Dedifferentiated amniotic fluid mesenchymal stem cell (primary cell): ENCODE measurements around the gene TSPAN4.
A peak's percentile ranks its signal among the peaks of the same experiment; 100 is the strongest.

Experiments used
- DNase-seq: peaks from one replicate; pipeline ENCODE4 v3.0.0-alpha.2; 2016; ENCODE audit errors: extremely low spot score

TSPAN4 gene

DNA sequence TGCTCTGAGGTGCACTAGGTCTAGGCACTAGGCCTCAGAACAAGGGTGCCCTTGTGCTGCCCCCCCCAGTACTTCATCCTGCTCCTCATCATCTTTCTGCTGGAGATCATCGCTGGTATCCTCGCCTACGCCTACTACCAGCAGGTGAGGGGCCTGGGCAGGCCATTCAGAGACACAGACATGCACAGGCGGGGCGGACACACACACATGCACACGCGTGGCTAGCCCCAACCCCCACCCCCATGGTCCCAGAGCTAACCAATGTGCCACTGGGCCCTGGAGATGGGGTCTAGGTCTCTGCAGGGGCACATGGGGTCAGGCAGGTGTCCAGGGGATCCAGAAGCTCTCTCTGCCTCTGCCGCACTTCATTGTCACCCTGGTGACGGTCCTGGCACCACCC, 6.0 kb upstream of the TSPAN4 start:
- DNase-seq = no peak

DNA sequence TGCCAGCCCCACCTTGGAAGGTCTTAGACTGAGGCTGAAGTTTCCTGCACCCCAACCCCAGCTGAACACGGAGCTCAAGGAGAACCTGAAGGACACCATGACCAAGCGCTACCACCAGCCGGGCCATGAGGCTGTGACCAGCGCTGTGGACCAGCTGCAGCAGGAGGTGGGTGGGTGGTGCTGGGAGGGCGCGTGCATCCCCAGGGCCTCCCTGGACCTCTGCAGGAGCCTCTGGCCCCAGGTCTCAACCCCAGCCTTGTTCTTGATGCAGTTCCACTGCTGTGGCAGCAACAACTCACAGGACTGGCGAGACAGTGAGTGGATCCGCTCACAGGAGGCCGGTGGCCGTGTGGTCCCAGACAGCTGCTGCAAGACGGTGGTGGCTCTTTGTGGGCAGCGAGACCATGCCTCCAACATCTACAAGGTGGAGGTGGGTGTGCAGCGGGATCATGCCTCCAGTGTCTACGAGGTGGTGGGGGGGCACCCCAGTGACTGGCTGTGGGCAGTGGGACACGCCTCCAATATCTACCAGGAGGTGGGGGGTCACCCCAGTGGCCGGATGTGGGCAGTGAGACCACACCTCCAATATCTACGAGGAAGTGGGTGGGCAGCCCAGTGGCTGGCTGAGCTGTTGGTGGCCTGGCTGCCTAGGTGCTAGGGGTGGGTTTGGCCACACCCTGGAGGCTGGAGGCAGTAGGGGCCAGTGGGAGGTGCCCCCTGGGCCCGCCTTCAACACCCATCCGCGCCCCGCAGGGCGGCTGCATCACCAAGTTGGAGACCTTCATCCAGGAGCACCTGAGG, 5.3 kb upstream of the TSPAN4 start:
- no peak for DNase-seq

DNA sequence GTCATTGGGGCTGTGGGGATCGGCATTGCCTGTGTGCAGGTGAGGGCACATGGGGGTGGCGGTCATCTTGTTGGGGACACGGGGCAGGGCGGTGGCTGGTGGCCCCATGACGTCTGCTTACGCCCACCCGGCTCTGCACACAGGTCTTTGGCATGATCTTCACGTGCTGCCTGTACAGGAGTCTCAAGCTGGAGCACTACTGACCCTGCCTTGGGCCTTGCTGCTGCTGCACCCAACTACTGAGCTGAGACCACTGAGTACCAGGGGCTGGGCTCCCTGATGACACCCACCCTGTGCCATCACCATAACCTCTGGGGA, 4.7 kb upstream of the TSPAN4 start:
- no peak for DNase-seq

DNA sequence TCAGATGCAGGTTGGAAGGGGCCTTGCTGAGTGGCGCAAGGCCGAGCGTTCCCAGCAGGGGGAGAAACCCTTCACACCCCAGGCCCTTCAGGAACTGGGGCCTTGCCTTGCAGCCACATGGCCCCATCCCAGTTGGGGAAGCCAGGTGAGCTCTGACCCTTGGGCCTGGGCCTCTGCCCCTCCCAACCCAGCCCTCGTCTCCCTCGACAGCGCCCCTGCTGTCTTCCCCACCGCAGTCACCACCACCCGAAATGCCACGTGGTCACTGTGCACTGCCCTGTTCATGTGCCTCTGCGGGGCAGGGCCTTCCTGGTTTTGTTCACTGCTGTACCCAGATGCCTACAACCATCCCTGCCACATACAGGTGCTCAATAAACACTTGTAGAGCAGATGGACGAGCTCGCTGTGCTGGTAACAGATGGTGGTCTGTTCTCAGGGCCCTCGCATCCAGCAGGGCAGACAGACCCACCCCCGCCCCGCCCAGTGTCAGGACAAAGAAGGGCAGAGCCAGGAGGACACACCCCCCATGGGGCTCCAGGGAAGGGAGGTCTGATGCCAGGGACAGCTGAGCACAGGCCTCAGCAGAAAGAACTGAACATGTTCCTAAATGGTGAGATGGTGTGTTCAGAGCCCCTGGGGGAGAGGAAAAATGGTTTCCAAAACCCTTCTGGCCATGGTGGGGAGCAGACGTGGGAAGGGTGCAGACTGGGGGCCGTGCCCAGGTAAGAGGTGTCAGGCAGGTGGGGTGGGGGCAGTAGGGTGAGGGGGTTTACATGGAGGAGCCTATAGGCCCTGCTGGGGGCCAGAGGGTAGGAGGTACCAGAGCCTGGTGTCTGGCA, 4.0 kb upstream of the TSPAN4 start:
- no peak for DNase-seq

DNA sequence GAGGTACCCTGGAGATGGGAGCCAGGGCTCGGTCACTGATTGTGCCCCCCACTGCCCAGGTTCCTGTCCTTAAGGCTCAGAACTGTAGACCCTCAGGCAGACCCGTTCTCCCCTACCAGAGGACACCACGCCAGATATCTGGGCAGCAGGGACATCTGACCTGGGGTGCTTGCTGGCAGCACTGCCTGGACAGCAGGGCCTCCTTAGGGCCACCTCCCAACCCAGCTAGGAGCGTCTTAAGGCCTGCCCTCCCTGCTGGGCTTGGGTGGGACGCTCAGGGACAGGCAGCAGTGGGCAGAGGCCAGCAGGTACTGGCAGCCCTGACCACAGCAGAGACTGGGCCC, 3.4 kb upstream of the TSPAN4 start:
- DNase-seq = no peak

DNA sequence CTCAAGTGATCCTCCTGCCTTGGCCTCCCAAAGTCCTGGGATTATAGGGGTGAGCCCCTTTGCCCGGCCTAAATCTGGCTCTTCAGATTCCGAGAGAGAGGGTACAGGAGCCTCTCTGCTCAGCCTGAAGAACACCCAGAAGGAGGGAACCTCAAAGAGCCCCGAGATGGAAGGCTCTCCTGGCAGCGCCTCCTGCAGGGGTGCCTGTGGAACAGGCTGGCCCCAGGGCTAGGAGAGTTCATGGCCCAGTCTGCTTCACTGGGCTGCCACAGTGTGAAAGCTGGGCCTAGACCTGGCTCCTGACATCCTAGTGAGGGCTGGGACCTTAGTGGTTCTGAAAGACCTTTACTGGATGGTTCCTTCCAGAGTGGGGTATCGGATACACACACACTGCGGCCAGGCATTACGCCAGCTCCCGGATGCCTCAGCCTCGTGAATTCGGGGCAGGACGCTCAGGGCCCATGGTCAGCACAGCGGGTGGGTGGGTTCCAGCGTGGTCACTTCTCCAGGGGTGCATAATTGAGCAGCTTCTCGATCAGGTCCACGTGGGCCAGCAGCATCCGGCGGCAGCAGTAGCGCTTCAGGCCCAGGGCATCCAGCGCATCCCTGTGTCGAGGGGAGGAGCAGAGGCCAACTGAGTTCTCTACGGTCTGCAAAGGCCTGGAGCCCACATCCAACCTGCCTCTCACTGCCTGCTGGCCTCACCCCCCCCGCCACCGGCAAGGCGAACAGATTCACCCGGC, 2.6 kb upstream of the TSPAN4 start:
- no peak for DNase-seq

DNA sequence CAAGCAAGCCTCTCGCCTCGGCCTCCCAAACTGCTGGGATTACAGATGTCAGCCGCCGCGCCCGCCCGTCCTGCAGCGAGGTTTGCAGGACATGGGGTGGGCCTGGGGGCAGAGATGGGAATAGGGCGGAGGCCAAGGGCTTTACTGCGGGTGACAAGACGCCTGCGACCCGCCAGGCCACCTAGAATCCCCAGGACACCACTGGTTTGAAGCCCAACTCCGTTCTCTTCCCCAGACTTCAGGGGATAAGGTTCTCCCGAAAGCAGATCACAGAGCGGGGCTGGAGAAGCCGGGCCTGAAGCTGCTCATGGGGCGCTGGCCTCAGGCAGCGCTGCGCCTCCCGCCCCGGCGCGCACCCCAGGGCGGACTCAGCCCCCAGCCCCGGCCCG, 677 bp upstream of the TSPAN4 start:
- DNase-seq = no peak

DNA sequence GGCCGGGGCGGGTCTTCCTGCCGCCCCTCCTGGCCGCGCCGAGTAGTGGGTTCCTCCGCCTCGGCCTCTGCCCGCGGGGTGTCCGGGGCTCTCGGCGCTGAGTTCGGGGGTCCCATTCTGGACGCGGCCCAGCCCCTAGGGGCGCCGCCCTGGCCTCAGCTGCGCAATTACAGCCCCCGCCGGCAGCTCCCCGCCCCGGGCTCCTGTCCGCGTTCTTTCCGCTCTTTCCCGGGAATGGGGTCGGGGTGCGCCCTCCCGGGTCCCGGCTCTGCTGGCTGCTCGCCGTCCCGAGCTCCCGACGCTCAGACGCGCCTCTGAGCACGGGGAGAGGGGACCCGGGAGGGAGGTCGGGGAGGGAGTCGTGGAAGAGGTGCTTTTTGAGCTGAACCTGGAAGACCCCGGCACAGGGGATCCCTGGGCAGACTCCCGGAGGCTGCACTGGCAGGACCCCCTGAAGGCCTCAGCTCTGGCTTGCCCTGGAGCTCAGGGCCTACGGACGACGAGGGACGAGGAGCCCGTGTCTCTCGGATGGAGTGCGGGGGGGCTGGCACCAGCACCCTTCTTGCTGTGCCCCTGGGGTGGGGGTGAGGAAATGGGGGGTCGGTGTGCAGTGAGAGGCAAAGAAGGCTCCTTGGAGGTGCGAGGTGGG, 558 bp downstream of the TSPAN4 start:
- DNase-seq = no peak

DNA sequence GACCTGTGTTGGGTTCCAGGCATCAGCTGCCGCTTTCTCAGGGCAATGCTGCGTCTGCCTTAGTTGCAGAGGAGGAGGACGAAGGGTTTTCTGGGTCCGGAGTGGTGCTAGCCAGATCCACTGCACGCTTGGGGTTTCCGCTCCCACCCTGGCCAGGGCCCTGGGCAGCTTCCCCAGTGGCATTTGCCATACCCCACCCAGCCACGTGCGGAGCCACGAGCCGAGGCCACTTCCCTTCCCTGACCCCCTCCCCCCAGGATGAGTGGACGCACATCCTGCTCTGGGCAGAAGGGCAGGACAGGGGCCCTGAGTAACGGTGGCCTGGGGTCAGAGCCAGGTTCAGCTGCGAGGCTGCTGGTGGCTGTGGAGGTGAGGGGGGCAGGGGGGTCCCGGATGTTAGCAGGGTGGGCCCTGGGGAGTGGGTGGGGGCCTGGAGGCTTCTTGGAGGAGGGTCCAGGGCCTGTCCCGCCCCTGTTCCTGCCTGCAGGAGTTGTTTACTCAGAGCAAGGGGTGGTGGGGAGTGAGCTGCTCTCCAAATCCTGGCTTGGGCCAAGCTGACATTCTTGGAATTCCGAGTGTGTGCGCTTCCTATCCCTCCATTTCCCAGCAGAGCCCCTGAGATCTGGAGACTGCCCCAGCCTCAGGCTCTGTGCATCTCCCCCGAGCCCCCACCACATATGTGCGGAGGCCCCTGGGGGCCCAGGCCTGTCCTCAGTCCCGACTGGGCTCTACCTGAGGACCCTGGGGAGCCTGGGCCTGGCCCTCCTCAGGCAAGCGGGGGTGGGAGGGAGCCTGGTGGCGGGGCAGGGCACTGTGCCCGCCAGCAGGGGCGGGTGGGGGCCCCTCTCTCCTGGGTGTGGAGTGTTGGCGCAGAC, 1.4 kb downstream of the TSPAN4 start:
- DNase-seq = peak; percentile 95

DNA sequence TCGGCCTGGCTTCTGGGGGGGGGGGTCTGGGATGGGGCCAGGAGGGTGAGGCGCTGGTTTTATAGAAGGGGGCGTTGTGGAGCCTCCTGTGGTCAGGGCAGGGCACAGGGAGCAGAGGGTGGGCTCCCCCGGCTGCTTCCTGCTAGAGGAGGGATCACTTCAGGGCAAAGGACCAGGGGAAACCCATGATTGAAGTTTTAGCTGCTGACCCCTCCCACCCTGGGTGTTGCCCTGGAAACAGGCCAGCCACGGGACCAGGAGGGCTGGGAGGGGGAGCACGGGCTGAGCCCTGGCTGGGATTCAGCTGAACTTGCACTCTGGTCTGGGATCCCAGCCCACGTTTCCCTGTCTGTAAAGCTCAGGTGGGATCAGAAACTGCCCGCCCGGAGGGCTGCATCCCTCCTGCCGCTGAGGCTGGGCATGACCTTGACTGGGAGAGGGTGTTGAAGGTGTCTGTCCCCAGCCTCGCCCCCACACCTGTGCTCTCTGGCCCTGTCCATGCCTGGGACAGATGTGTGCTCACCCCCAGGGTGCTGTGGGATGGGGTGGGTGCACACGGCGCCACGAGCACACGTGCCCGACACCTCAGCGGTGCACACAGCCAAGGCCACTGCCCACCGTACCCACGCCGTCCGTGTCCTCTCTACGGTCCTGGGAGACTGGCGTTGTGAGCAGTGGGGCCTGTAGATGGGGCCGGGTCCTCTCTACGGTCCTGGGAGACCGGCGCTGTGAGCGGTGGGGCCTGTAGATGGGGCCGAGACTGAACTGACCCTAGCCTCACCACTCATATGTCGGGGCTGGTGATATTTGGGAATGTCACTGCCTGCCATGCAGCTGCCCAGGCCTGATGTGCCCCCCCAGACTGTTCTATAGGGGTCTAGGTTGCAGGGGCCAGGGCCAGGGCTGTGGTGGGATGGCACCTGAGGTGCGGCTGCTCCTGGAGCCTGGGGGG, 2.3 kb downstream of the TSPAN4 start:
- DNase-seq = peak; percentile 82

DNA sequence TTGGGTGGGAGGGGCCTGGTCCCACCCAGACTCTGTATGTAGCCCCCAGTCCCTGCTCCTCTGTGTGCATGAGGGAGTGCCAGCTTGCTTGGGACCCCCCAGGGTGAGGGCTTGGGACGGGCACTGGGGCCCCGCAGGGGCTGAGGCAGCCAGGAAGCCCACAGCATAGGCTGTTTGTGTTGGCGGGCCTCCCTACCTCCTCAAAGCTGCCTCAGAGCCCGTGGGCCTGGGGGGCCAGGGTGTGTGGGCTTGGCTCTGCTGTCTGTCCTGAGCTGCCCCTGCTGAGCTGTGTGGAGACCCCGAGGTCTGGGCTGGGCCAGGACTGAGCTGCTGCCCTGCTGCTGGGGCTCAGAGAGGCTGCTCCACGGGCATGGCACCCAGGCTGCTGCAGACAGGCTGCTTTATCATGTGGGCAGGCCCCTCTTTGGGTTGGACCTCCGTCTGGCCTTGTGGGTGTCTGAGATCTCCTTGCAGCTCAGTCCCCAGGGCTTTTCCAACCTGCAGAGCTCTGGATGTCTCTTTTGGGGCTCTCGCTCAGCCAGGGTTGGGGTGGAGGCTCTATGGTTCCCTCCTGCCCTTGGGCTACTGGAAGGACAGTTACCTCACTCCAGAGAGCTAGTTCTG, 3.3 kb downstream of the TSPAN4 start:
- no peak for DNase-seq

DNA sequence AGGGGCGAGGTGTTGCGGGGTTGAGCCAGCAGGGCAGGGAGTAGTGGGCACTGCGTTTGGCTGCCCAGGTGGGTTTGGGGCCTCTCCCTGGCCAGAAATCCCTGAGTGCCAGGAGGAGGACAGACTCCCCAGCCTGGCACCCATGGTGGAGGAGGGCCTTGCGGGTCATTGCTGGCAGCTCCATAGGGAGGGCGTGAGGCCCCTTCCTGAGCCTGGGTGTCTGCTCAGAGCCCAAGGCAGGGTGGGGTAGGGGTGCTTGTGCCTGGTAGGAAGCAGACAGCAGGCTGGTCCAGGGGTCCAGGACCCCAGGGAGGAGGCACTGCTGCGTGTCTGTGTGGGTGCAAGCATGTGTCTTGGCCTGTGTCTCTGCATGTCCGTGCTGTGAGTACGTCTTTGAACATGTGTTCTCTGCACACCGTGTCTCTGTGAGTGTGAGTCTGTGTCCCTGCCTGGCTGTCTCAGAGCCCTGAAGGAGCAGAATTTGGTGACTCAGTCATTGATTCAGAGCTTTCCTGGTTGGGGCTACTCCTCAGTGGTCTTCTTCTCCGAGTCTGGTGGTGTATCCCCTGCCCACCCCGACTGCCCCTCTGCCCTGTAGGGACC, 3.9 kb downstream of the TSPAN4 start:
- DNase-seq = no peak

DNA sequence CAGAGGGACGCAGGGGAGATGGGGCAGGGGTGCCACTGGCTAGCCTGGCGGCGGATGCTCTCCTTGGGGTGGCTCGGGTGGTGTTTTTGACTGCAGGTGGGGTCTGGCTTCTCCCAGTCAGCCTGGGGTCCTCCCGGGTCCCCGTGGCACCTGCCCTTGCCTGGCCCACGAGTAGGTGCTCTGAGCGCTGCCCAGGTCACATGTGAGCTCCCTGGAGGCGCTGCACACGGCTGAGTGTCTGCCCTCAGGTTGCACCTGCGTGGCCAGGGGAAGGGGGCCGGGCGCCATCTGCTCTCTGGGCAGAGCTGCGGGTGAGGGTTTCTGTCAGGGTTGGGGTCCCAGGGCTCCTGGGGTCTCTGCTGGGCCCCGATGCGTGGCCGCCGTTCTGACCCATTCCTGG, 5.2 kb downstream of the TSPAN4 start:
- DNase-seq = no peak

DNA sequence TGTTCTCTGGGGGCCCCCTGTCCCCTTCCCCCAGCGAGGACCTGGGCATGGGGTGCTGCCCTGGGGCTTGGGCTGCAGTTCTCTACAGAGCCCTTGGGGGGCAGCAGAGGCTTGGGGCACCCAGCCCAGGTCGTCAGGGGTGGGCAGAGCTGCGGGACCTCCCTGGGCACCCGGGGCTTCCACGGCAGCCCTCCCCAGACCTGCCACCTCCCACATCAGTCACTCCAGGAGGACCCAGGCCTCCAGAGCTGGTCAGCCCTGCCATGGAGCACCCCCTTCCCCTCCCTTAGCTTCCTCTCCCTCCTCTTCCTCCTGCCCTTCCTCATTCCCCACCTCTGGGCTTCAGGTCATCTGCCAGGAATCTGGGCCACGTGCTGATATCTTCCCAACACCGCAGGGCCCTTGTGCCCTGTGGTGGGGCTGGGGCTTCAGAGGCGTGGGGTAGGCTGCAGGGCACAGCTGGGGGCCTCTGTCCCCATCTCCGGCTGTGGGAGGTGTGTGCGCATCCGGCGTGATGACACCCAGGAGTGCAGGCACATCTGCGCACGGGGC, 5.8 kb downstream of the TSPAN4 start:
- DNase-seq = no peak

DNA sequence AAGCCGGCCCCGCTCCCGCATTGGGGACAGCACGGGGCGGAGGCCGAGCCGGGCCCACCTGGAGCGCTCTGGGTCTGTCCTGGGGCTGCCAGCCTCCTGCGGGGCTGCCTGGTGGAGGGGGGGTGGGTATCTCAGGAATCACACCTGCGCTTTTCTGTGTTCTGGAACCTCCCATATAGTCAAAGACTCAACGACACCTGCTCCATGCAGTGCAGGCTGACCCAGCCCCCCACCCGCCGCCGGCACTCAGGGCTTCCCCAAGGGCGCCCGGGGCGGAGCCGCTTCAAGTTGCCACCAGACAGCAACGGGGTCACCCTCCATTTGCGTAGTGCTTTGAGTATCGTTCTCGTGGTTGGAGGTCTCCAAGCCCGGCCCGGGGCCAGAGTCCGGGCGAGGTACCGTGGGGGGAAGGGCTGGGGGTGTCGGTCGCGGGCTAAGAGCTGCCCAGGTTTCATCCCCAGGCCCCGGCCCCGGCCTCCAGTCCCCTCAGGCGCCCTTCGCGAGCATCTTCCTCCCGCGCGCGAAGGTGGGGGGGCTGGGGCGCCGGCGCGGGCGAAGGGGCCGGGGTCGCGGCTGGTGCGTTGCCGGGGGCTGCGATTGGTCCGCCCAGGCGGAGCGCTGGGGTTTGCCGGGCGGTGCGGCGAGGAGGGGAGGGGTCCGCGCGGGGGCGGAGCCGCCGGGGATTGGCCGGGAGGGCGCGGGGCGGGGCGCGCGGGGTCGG, 6.6 kb downstream of the TSPAN4 start:
- no peak for DNase-seq

DNA sequence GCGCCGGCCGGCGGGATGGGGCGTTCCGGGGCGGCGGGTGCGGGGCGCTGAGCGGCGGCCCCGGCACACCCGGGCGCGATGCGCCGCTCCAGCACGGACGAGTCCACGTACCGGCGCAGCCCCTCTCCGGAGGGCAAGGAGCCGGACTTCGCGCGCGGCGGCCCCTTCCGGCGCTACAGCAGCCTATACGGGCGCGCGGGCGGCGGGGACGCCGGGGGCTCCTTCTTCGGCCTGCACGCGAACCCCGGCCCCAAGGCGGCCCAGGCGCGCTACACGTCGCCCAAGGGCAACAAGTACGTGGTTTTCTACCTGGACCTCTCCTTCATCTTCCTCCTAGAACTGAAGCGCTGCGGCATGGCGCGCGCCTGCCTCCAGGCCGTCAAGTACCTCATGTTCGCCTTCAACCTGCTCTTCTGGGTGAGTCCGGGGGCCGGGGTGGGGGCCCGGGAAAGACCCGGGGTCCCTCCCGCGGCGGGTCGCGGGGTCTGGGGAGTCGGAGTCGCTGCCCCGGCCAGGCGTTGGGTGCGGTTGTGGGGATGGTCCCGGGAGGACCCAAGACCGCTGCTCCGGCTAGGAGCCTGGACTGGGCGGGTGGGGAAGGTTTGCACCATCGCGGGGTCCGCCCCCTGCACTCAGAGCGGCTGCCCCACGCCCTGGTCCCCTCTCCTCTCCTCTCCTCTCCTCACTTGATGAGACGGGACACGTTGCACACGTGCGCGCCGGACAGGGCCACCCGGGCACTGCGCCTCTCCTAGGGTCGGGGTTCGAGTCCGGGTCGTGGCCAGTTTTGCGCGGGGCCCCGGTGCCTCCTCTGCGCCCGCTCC, 7.5 kb downstream of the TSPAN4 start:
- DNase-seq = no peak
